ENCODE measurements around the gene IFT20. TPM values are rescaled to one million over a fixed set of nuclear protein-coding genes. Genes with fewer than 3 reads are reported as not detected.
A peak's percentile ranks its signal among the peaks of the same experiment; 100 is the strongest.

IFT20 gene
- total and polyA plus RNA-seq, 2 donors (not counting 3 experiments of a cell fraction or from before 2014, with no cell fraction given): 26.5 to 45.0 TPM

- Histone ChIP-seq H3K27ac (ENCODE audit: insufficient read depth, low read depth, low read length) (no peak overlapping the region), H3K36me3 (ENCODE audit: control insufficient read depth in 2 of 2, extremely low read depth in 1 of 2, insufficient read depth in 2 of 2, low read length in 2 of 2) (peaks cover 0 to 2% of the 10 kb centered on the region in 2 experiments), H3K9me3 (replicated peaks; ENCODE audit: control insufficient read depth, insufficient read depth, low read length) (no peaks in the 10 kb centered on the region), H3K9ac (replicated peaks; ENCODE audit: extremely low read depth, insufficient read depth, low read length) (no peak overlapping the region), H4K20me1 (replicated peaks; ENCODE audit: control insufficient read depth, extremely low read depth, insufficient read depth, low read length) (no peaks in the 10 kb centered on the region), H3K79me2 (ENCODE audit: control insufficient read depth, insufficient read depth, low read length) (no peaks in the 10 kb centered on the region), H2AFZ (ENCODE audit: low read depth, low read length) (peak overlapping the region; percentile 53), H3K4me3 (replicated peaks in 1 of 3; ENCODE audit: insufficient read depth in 1 of 3, low read depth in 1 of 3, low read length in 3 of 3) (peak overlapping the region in 1 of 3 experiments; percentile 38), H3K4me1 (ENCODE audit: control insufficient read depth, extremely low read depth, insufficient read depth, low read length) (peaks cover 14% of the 10 kb centered on the region), H3K27me3 (ENCODE audit: control insufficient read depth in 2 of 2, insufficient read depth in 2 of 2, low read length in 2 of 2) (peaks cover 15 to 17% of the 10 kb centered on the region in 2 experiments), H3K4me2 (ENCODE audit: insufficient read depth, low read length) (peak overlapping the region; percentile 32), H3K9me1 (replicated peaks; ENCODE audit: control insufficient read depth, extremely low read depth, insufficient read depth, low read length) (no peaks in the 10 kb centered on the region)
- POLR2A ChIA-PET: no interaction called here
- dilution Hi-C loops (cut with MboI; ENCODE audit: extremely low pct_ligation_motif_present, low sequenced_read_pairs) (no loop called here), intact Hi-C loops (cut with micrococcal nuclease) (no loop called here)
- CTCF ChIA-PET: interaction anchor here (0.8 to 2.7 kb wide), 4 partner anchors 32 to 52 kb away, joined by 3 to 11 read pairs (median 4); partner anchors contain the start of gene TNFAIP1
- no peak for DNase-seq (ENCODE audit: low read depth, low spot score)
- BruUV-seq (replicated peaks): no TSS peak
- no peak for FAIRE-seq
- TF ChIP-seq CTCF (IDR thresholded peaks at IDR 0.05; ENCODE audit: extremely low read depth in 1 of 2, insufficient read depth in 1 of 2, low read depth in 1 of 2, low read length in 2 of 2) (no peak), POLR2AphosphoS5 (IDR thresholded peaks at IDR 0.05; ENCODE audit: insufficient read depth, low read depth, low read length) (no peak), JUN (IDR thresholded peaks at IDR 0.05; ENCODE audit: borderline replicate concordance, insufficient read depth, insufficient read length, low read depth) (no peak), GATA2 (IDR thresholded peaks at IDR 0.05; ENCODE audit: insufficient read depth, insufficient read length, low read depth, low read length) (no peak), FOS (IDR thresholded peaks at IDR 0.05; ENCODE audit: borderline replicate concordance, insufficient read depth, low read length) (no peak), EZH2 (IDR thresholded peaks at IDR 0.05; ENCODE audit: borderline replicate concordance, low read depth, low read length, severe bottlenecking) (no peak), POLR2A (IDR thresholded peaks at IDR 0.05; ENCODE audit: low read depth, low read length) (no peak), MAX (IDR thresholded peaks at IDR 0.05; ENCODE audit: insufficient read depth, insufficient read length) (no peak), MYC (IDR thresholded peaks at IDR 0.05; ENCODE audit: low read depth, low read length) (no peak)
Measured at GRCh38 chr17:28385037-28385400, 49.7 kb upstream of the IFT20 start.

All from endothelial cell of umbilical vein (primary cell).